ENCODE results near the gene GAK. TPM values are rescaled to one million over a fixed set of nuclear protein-coding genes. Genes with fewer than 3 reads are reported as not detected.

The GAK gene
- polyA plus RNA-seq, 1 of the 3 experiments (the other 2 are of a cell fraction) = 35.9 TPM

GRCh38 chr4:951594-952468 lies 19.7 kb upstream of the GAK start:
- Histone ChIP-seq H4K20me1 (ENCODE audit: insufficient read depth) (no peaks in the 10 kb centered on the region), H3K9me2 (no peaks in the 10 kb centered on the region), H3K9me3 (no peaks in the 10 kb centered on the region), H3K79me2 (ENCODE audit: insufficient read depth) (no peaks in the 10 kb centered on the region), H3K27me3 (ENCODE audit: insufficient read depth) (no peaks in the 10 kb centered on the region), H3K4me1 (ENCODE audit: control insufficient read depth in 1 of 2, insufficient read depth in 2 of 2, low read depth in 1 of 2, low read length in 1 of 2) (no peaks in the 10 kb centered on the region), H3K4me3 (ENCODE audit: low read depth in 2 of 2, low read length in 1 of 2) (no peak overlapping the region), H3K9ac (no peak overlapping the region), H3K27ac (ENCODE audit: low read depth in 2 of 2, low read length in 1 of 2) (no peak overlapping the region), H3K4me2 (no peak overlapping the region), H3F3A (replicated peaks; ENCODE audit: insufficient read depth) (no peaks in the 10 kb centered on the region), H3K36me3 (replicated peaks in 1 of 2; ENCODE audit: control insufficient read depth in 1 of 2, insufficient read depth in 2 of 2, low read length in 1 of 2) (no peaks in the 10 kb centered on the region), H2AFZ (ENCODE audit: low read depth) (no peak overlapping the region)
- peak; percentile 33 for DNase-seq
- TF ChIP-seq SIN3A (IDR thresholded peaks at IDR 0.05; ENCODE audit: borderline replicate concordance, low read depth, low read length) (no peak), FOXJ3 (CRISPR knock-in tag; IDR thresholded peaks at IDR 0.05) (no peak), TAF1 (IDR thresholded peaks at IDR 0.05; ENCODE audit: borderline replicate concordance, low read depth, low read length) (no peak), TEAD4 (IDR thresholded peaks at IDR 0.05; ENCODE audit: borderline replicate concordance, insufficient read depth) (no peak), TCF12 (IDR thresholded peaks at IDR 0.05) (no peak), NRF1 (IDR thresholded peaks at IDR 0.05; ENCODE audit: low read depth, low read length) (no peak), GATA2 (CRISPR knock-in tag; IDR thresholded peaks at IDR 0.05) (no peak), SMC3 (IDR thresholded peaks at IDR 0.05; ENCODE audit: low read depth, low read length) (no peak), CHD2 (IDR thresholded peaks at IDR 0.05; ENCODE audit: low read length, partially characterized antibody) (no peak), REST (IDR thresholded peaks at IDR 0.05; ENCODE audit: low read depth, low read length) (no peak), MAX (IDR thresholded peaks at IDR 0.05; ENCODE audit: low read depth) (no peak), RCOR1 (IDR thresholded peaks at IDR 0.05; ENCODE audit: low read length) (no peak), GABPA (IDR thresholded peaks at IDR 0.05; ENCODE audit: low read depth) (no peak), MXI1 (IDR thresholded peaks at IDR 0.05; ENCODE audit: low read depth, low read length) (no peak), IRF3 (IDR thresholded peaks at IDR 0.05; ENCODE audit: low read depth, low read length) (no peak), EP300 (IDR thresholded peaks at IDR 0.05; ENCODE audit: borderline replicate concordance in 1 of 2, low read depth in 1 of 2, low read length in 1 of 2) (no peak), RAD21 (IDR thresholded peaks at IDR 0.05; ENCODE audit: low read length) (no peak), NFIC (IDR thresholded peaks at IDR 0.05; ENCODE audit: borderline replicate concordance) (no peak)
- TF ChIP-seq, protein P1, sequence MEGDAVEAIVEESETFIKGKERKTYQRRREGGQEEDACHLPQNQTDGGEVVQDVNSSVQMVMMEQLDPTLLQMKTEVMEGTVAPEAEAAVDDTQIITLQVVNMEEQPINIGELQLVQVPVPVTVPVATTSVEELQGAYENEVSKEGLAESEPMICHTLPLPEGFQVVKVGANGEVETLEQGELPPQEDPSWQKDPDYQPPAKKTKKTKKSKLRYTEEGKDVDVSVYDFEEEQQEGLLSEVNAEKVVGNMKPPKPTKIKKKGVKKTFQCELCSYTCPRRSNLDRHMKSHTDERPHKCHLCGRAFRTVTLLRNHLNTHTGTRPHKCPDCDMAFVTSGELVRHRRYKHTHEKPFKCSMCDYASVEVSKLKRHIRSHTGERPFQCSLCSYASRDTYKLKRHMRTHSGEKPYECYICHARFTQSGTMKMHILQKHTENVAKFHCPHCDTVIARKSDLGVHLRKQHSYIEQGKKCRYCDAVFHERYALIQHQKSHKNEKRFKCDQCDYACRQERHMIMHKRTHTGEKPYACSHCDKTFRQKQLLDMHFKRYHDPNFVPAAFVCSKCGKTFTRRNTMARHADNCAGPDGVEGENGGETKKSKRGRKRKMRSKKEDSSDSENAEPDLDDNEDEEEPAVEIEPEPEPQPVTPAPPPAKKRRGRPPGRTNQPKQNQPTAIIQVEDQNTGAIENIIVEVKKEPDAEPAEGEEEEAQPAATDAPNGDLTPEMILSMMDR (IDR thresholded peaks at IDR 0.05) = no peak
- CTCF ChIA-PET = no interaction called here
- 86% methylated on average over 9 of the region's 23 CpGs for WGBS (ENCODE audit: low lambda C conversion rate)
- POLR2A ChIA-PET = no interaction called here

All from SK-N-SH (cell line).